ENCODE results near the gene POC1B.

GRCh38 chr12:89376202-89376529 lies 149.7 kb downstream of the POC1B start:
- TF ChIP-seq ZNF274 (IDR thresholded peaks at IDR 0.05; ENCODE audit: low read depth, low read length) = no peak
- no peak for TF ChIP-seq YY1 (IDR thresholded peaks at IDR 0.05; ENCODE audit: insufficient read depth, insufficient read length)
- TF ChIP-seq SUZ12 (IDR thresholded peaks at IDR 0.05; ENCODE audit: extremely low read depth, insufficient read depth, insufficient read length) = no peak

Measured in NT2/D1 (cell line).